Muscle of leg (tissue), 11 donors: Measurements from ENCODE around the gene NKX6-1. TPM values are rescaled to one million over a fixed set of nuclear protein-coding genes. Genes with fewer than 3 reads are reported as not detected.

Source experiments
- DNase-seq: peaks from one replicate; pipeline ENCODE4 v3.0.0; 2013
- H3K27ac ChIP-seq: one replicate; pipeline ENCODE4 v1.5.1; 2013; ENCODE audit warnings: mild to moderate bottlenecking, low read length, control low read depth
- H3K27me3 ChIP-seq: one replicate; pipeline ENCODE4 v1.6.1; 2013; ENCODE audit warnings: low read length; ENCODE audit not compliant: control insufficient read depth, insufficient read depth
- H3K36me3 ChIP-seq: one replicate; pipeline ENCODE4 v1.6.1; 2013; ENCODE audit warnings: low read length; ENCODE audit not compliant: control insufficient read depth, insufficient read depth
- H3K4me1 ChIP-seq: one replicate; pipeline ENCODE4 v1.6.1; 2013; ENCODE audit warnings: low read length; ENCODE audit not compliant: control insufficient read depth, insufficient read depth
- H3K4me3 ChIP-seq: one replicate; pipeline ENCODE4 v1.5.1; 2013; ENCODE audit warnings: low read length, control low read depth
- H3K9me3 ChIP-seq: replicated peaks from 2 replicates; pipeline ENCODE4 v1.6.1; 2013; ENCODE audit warnings: low read depth, low read length; ENCODE audit not compliant: control insufficient read depth
- WGBS: methylation state at CpG from one replicate; pipeline ENCODE4 v1.1.5; 2013; ENCODE audit warnings: missing lambda C conversion rate; ENCODE audit not compliant: insufficient coverage; 5-methylcytosine and 5-hydroxymethylcytosine counted together
- polyA plus RNA-seq, 8 donors: library from polyadenylated mRNA; unstranded; fragments of 120-200 nt; gene quantifications; one replicate each; pipeline versions ENCODE4 v1.2.1 to v1.2.3, GENCODE V29; 2013; ENCODE audit warnings: inconsistent platforms in 1 of 8, low replicate concordance in 1 of 8; ENCODE audit not compliant: insufficient read length in 8 of 8, insufficient read depth in 1 of 8
- total RNA-seq: library from RNA; stranded (reverse); fragments of 120-200 nt; gene quantifications from one replicate; pipeline ENCODE4 v1.2.4, GENCODE V29; 2013

Gene NKX6-1
- total and polyA plus RNA-seq, 9 donors = 0.05 to 0.23 TPM; not detected in 7

- H3K36me3 ChIP-seq = no peaks in the 10 kb centered on the region
- no CpG with 5 or more reads among the region's 5 CpGs for WGBS
- DNase-seq = no peak
- no peak overlapping the region for H3K4me3 ChIP-seq
- H3K27me3 ChIP-seq = peaks cover 11% of the 10 kb centered on the region
- H3K9me3 ChIP-seq = no peaks in the 10 kb centered on the region
- no peak overlapping the region for H3K27ac ChIP-seq
- H3K4me1 ChIP-seq = no peaks in the 10 kb centered on the region
Observed at GRCh38 chr4:84512277-84512676, 13.2 kb upstream of the NKX6-1 start.

- no peak for DNase-seq
- Histone ChIP-seq H3K27me3 (peaks cover 14% of the 10 kb centered on the region), H3K36me3 (no peaks in the 10 kb centered on the region), H3K4me3 (no peak overlapping the region), H3K4me1 (no peaks in the 10 kb centered on the region), H3K9me3 (no peaks in the 10 kb centered on the region), H3K27ac (no peak overlapping the region)
- WGBS = 50% methylated on average over 1 of the region's 3 CpGs
Observed at GRCh38 chr4:84511703-84512102, 12.6 kb upstream of the NKX6-1 start.

- Histone ChIP-seq H3K27me3 (peaks cover 29% of the 10 kb centered on the region), H3K9me3 (no peaks in the 10 kb centered on the region), H3K4me1 (no peaks in the 10 kb centered on the region), H3K27ac (no peak overlapping the region), H3K4me3 (no peak overlapping the region), H3K36me3 (no peaks in the 10 kb centered on the region)
- no peak for DNase-seq
- WGBS = no CpG with 5 or more reads among the region's 5 CpGs
Observed at GRCh38 chr4:84507941-84508340, 8.8 kb upstream of the NKX6-1 start.

- no peak overlapping the region for H3K27ac ChIP-seq
- H3K27me3 ChIP-seq = peaks cover 58% of the 10 kb centered on the region
Observed at GRCh38 chr4:84504821-84505220, 5.7 kb upstream of the NKX6-1 start.

GRCh38 chr4:84503495-84504437 is 4.7 kb upstream of the NKX6-1 start:
- Histone ChIP-seq H3K27me3 (peaks cover 64% of the 10 kb centered on the region), H3K4me3 (no peak overlapping the region), H3K4me1 (peaks cover 12% of the 10 kb centered on the region), H3K27ac (no peak overlapping the region), H3K9me3 (no peaks in the 10 kb centered on the region), H3K36me3 (no peaks in the 10 kb centered on the region)
- WGBS = 0% methylated on average over 7 of the region's 19 CpGs
- peak; percentile 89 for DNase-seq

More at GRCh38 chr4:84504821-84505220, 5.7 kb upstream of the NKX6-1 start:
- Histone ChIP-seq H3K4me3 (no peak overlapping the region), H3K36me3 (no peaks in the 10 kb centered on the region), H3K4me1 (peaks cover 1% of the 10 kb centered on the region), H3K9me3 (no peaks in the 10 kb centered on the region)
- WGBS = no CpG with 5 or more reads among the region's 2 CpGs
- no peak for DNase-seq

- H3K27me3 ChIP-seq = peaks cover 71% of the 10 kb centered on the region
Observed at GRCh38 chr4:84502955-84503373, 3.9 kb upstream of the NKX6-1 start.

GRCh38 chr4:84502333-84502954 is 3.4 kb upstream of the NKX6-1 start:
- H3K36me3 ChIP-seq = no peaks in the 10 kb centered on the region
- peaks cover 72% of the 10 kb centered on the region for H3K27me3 ChIP-seq
- peaks cover 23% of the 10 kb centered on the region for H3K4me1 ChIP-seq
- 9% methylated on average over 5 of the region's 14 CpGs for WGBS
- H3K4me3 ChIP-seq = no peak overlapping the region
- no peaks in the 10 kb centered on the region for H3K9me3 ChIP-seq
- H3K27ac ChIP-seq = no peak overlapping the region
- DNase-seq = no peak

More at GRCh38 chr4:84502955-84503373, 3.9 kb upstream of the NKX6-1 start:
- Histone ChIP-seq H3K36me3 (no peaks in the 10 kb centered on the region), H3K9me3 (no peaks in the 10 kb centered on the region), H3K27ac (no peak overlapping the region), H3K4me1 (peaks cover 20% of the 10 kb centered on the region), H3K4me3 (no peak overlapping the region)
- DNase-seq = no peak
- WGBS = 0% methylated on average over 1 of the region's 18 CpGs

GRCh38 chr4:84501721-84502267 is 2.7 kb upstream of the NKX6-1 start:
- peaks cover 29% of the 10 kb centered on the region for H3K4me1 ChIP-seq
- H3K36me3 ChIP-seq = no peaks in the 10 kb centered on the region
- 3% methylated on average over 30 of the region's 33 CpGs for WGBS
- H3K27me3 ChIP-seq = peaks cover 76% of the 10 kb centered on the region
- no peak overlapping the region for H3K27ac ChIP-seq
- no peak overlapping the region for H3K4me3 ChIP-seq
- no peak for DNase-seq
- no peaks in the 10 kb centered on the region for H3K9me3 ChIP-seq

GRCh38 chr4:84501202-84501503 is 2.1 kb upstream of the NKX6-1 start:
- Histone ChIP-seq H3K9me3 (no peaks in the 10 kb centered on the region), H3K27ac (no peak overlapping the region), H3K27me3 (peaks cover 82% of the 10 kb centered on the region), H3K4me1 (peaks cover 30% of the 10 kb centered on the region), H3K36me3 (no peaks in the 10 kb centered on the region), H3K4me3 (no peak overlapping the region)
- DNase-seq = no peak
- WGBS = 0% methylated on average over 1 of the region's 10 CpGs
